ENCODE measurements around the gene CST7.

DNA sequence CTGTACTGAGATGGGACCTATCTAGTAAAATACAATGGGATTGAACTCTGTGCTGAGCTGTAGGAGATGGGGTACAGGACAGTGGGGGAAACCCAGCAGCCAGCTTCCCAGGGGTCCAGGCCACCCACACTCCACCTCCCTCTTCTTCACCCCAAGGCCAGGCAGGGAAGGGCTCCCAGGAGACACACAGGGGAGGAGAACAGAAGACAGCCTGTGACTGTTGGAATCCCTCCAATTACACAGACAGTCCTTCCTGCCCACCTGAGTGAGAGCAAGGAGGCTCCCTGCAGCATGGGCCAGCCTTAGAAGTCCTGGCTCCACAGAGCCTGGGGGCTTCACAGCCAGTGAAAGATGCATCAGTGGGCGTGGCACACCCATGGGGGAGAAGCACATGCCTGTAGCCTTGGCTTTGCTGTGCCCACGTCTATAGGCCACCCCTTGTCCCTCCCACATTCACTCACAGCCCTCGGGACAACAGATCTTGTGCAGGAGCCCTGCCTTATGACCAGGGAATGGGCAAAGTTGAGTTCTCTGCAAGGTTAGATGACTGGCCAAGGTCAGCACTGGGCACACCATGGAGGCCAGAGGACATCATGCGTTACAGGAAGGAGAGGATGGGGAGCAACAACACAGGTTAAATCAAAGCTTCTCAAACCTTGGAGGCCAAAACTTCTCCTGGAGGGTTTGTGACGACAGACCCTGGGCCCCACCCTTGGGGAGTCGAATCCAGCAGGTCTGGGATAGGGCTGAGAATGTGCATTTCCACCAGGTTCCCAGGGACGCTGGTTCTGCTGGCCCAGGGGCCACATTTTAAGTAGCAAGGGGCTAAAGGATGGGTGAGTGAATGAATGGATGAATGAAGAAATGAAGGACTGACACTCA, 12.3 kb upstream of the CST7 start:
- TF ChIP-seq, protein P1, sequence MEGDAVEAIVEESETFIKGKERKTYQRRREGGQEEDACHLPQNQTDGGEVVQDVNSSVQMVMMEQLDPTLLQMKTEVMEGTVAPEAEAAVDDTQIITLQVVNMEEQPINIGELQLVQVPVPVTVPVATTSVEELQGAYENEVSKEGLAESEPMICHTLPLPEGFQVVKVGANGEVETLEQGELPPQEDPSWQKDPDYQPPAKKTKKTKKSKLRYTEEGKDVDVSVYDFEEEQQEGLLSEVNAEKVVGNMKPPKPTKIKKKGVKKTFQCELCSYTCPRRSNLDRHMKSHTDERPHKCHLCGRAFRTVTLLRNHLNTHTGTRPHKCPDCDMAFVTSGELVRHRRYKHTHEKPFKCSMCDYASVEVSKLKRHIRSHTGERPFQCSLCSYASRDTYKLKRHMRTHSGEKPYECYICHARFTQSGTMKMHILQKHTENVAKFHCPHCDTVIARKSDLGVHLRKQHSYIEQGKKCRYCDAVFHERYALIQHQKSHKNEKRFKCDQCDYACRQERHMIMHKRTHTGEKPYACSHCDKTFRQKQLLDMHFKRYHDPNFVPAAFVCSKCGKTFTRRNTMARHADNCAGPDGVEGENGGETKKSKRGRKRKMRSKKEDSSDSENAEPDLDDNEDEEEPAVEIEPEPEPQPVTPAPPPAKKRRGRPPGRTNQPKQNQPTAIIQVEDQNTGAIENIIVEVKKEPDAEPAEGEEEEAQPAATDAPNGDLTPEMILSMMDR (IDR thresholded peaks at IDR 0.05) = no peak
- no peak for TF ChIP-seq POLR2A (IDR thresholded peaks at IDR 0.05)
